ENCODE data around the gene SYS1. TPM values are rescaled to one million over a fixed set of nuclear protein-coding genes. Genes with fewer than 3 reads are reported as not detected.
A peak's percentile ranks its signal among the peaks of the same experiment; 100 is the strongest.

Gene SYS1
- total RNA-seq, result 10 to 100 TPM; 23.4 to 24.1 TPM
- long read RNA-seq, transcript SYS1-201 (4 exons, 2,862 nt), result major isoform, 60 of 67 reads
- long read RNA-seq, partial matches to known transcripts, result 0 of 67 reads
- long read RNA-seq, other reads (novel, unspliced or antisense), result 5 of 67 reads

- peak; percentile 99 for DNase-seq
- intact Hi-C loops (cut with DNase I), result no loop called here
Observed at GRCh38 chr20:45362804-45363610, at the start of gene SYS1. Gene SYS1 (plus strand): TSS chr20:45363156. CDS start chr20:45363532, 376 bp downstream.

GRCh38 chr20:45313943-45314342 is 49.0 kb upstream of the SYS1 start:
- intact Hi-C loops (cut with DNase I), result no loop called here
- DNase-seq (no peak), ATAC-seq (no peak)

More at GRCh38 chr20:45362804-45363610, at the start of gene SYS1:
- peak; percentile 91 to 95 for ATAC-seq

- ATAC-seq, result no peak
- intact Hi-C loops (cut with DNase I), result loop anchor here in 1 of 2 donors (5.0 kb wide), 2 partner anchors 132 to 457 kb away; no protein-coding TSS in a partner anchor
- no peak for DNase-seq
Observed at GRCh38 chr20:45315672-45316071, 47.3 kb upstream of the SYS1 start.

- DNase-seq, result no peak
- intact Hi-C loops (cut with DNase I), result loop anchor here in 1 of 2 donors (5.0 kb wide), 2 partner anchors 131 to 456 kb away; no protein-coding TSS in a partner anchor
- no peak for ATAC-seq
Observed at GRCh38 chr20:45316150-45317080, 46.5 kb upstream of the SYS1 start.

GRCh38 chr20:45317826-45318225 is 45.1 kb upstream of the SYS1 start:
- DNase-seq (no peak), ATAC-seq (no peak)
- intact Hi-C loops (cut with DNase I), result loop anchor here (2.0 to 5.0 kb wide), 3 partner anchors 129 to 454 kb away; no protein-coding TSS in a partner anchor

GRCh38 chr20:45318386-45318939 is 44.5 kb upstream of the SYS1 start:
- intact Hi-C loops (cut with DNase I), result loop anchor here (2.0 to 5.0 kb wide), 3 partner anchors 129 to 454 kb away; no protein-coding TSS in a partner anchor
- no peak for ATAC-seq
- no peak for DNase-seq

- intact Hi-C loops (cut with DNase I), result loop anchor here (1.0 to 5.0 kb wide), 4 partner anchors 128 to 453 kb away; no protein-coding TSS in a partner anchor
- ATAC-seq, result no peak
- no peak for DNase-seq
Observed at GRCh38 chr20:45318948-45319347, 44.0 kb upstream of the SYS1 start.

GRCh38 chr20:45320948-45321595 is 41.9 kb upstream of the SYS1 start:
- no peak for ATAC-seq
- DNase-seq, result no peak
- intact Hi-C loops (cut with DNase I), result loop anchor here in 1 of 2 donors (5.0 kb wide), 1 partner anchor 51 kb away; no protein-coding TSS in a partner anchor

- intact Hi-C loops (cut with DNase I), result loop anchor here in 1 of 2 donors (2.0 to 5.0 kb wide), 2 partner anchors 49 to 114 kb away; no protein-coding TSS in a partner anchor
- ATAC-seq, result peak; percentile 77 to 81
- DNase-seq, result peak; percentile 61
Observed at GRCh38 chr20:45322952-45323383, 40.0 kb upstream of the SYS1 start.

- ATAC-seq (no peak), DNase-seq (no peak)
- intact Hi-C loops (cut with DNase I), result loop anchor here in 1 of 2 donors (2.0 to 5.0 kb wide), 2 partner anchors 49 to 113 kb away; no protein-coding TSS in a partner anchor
Observed at GRCh38 chr20:45323731-45324130, 39.2 kb upstream of the SYS1 start.

- intact Hi-C loops (cut with DNase I), result no loop called here
- ATAC-seq (no peak), DNase-seq (no peak)
Observed at GRCh38 chr20:45325371-45325770, 37.6 kb upstream of the SYS1 start.

- intact Hi-C loops (cut with DNase I), result no loop called here
- no peak for ATAC-seq
- DNase-seq, result no peak
Observed at GRCh38 chr20:45328451-45328850, 34.5 kb upstream of the SYS1 start.

- ATAC-seq (no peak), DNase-seq (no peak)
- intact Hi-C loops (cut with DNase I), result no loop called here
Observed at GRCh38 chr20:45329497-45330319, 33.2 kb upstream of the SYS1 start.

- intact Hi-C loops (cut with DNase I), result no loop called here
- no peak for ATAC-seq
Observed at GRCh38 chr20:45330476-45330875, 32.5 kb upstream of the SYS1 start.

GRCh38 chr20:45336530-45337366 is 26.2 kb upstream of the SYS1 start:
- DNase-seq, result peak; percentile 52
- ATAC-seq, result peak; percentile 27 to 89
- intact Hi-C loops (cut with DNase I), result loop anchor here in 1 of 2 donors (2.0 kb wide), 1 partner anchor 22 kb away; no protein-coding TSS in a partner anchor

More at GRCh38 chr20:45330476-45330875, 32.5 kb upstream of the SYS1 start:
- DNase-seq, result no peak

Measured in left cardiac atrium (tissue), 4 donors.